HepG2 (cell line): ENCODE data around the gene EARS2. TPM values are rescaled to one million over a fixed set of nuclear protein-coding genes. Genes with fewer than 3 reads are reported as not detected.

Source experiments
- CBX1 ChIP-seq: IDR thresholded peaks from one replicate; pipeline ENCODE4 v1.6.1; 2016; ENCODE audit warnings: antibody characterized with exemption, low read depth
- RXRA ChIP-seq: sonication (generic); formaldehyde crosslinking; IDR thresholded peaks from 2 replicates; pipeline ENCODE4 v1.5.1; 2020; ENCODE audit warnings: missing genetic modification reagents
- SP1 ChIP-seq, 2 experiments: fragments of 450-650 bp in 1 of 2; sonication (generic) in 1 of 2; formaldehyde crosslinking in 1 of 2; IDR thresholded peaks; 2 replicates each; pipeline versions ENCODE4 v1.4.0 to v1.6.1; 2016 to 2020; ENCODE audit warnings: missing genetic modification reagents in 1 of 2
- SP4 ChIP-seq: sonication (generic); formaldehyde crosslinking; IDR thresholded peaks from 2 replicates; pipeline ENCODE4 v1.8.1; 2023; ENCODE audit warnings: mild to moderate bottlenecking, missing genetic modification reagents
- SRSF9 ChIP-seq: fragments of 200-400 bp; formaldehyde crosslinking; IDR thresholded peaks from 2 replicates; pipeline ENCODE4 v1.6.1; 2018; ENCODE audit warnings: borderline replicate concordance, mild to moderate bottlenecking, low read depth, low read length; ENCODE audit not compliant: insufficient read depth, poor library complexity, severe bottlenecking
- SRY ChIP-seq: sonication (generic); formaldehyde crosslinking; IDR thresholded peaks from 2 replicates; pipeline ENCODE4 v1.8.0; 2022; ENCODE audit warnings: mild to moderate bottlenecking, missing genetic modification reagents
- ZNF230 ChIP-seq: sonication (generic); formaldehyde crosslinking; IDR thresholded peaks from 2 replicates; pipeline ENCODE4 v1.4.0; 2020; ENCODE audit warnings: mild to moderate bottlenecking, missing genetic modification reagents
- polyA plus RNA-seq, 8 experiments: library from polyadenylated mRNA; depleted of rRNA in 3 of 8; stranded (reverse) in 7 of 8; unstranded in 1 of 8; fragments of >200 nt; fragmentation: Illumina TruSeq in 4 of 8; extraction: Trizol in 4 of 8; gene quantifications; 2 replicates each; pipeline versions ENCODE4 v1.2.1 to v1.2.3, GENCODE V29; 2011 to 2016; ENCODE audit warnings: low read depth in 4 of 8, missing spikeins in 1 of 8, mixed read lengths in 1 of 8; ENCODE audit not compliant: insufficient read depth in 1 of 8
- total RNA-seq, 5 experiments: library from RNA; depleted of rRNA; stranded (reverse); fragments of >200 nt; fragmentation: Illumina TruSeq; extraction: Trizol; gene quantifications; 2 replicates each; pipeline ENCODE4 v1.2.3, GENCODE V29; 2016; ENCODE audit warnings: low read depth in 1 of 5
- TF ChIP-seq, protein P1 (sequence below), 2 experiments: sonication (generic) in 1 of 2; formaldehyde crosslinking in 1 of 2; IDR thresholded peaks; 2 replicates each; pipeline versions ENCODE4 v1.4.0 to v1.6.1; 2016 to 2020; ENCODE audit warnings: borderline replicate concordance in 1 of 2, low read depth in 1 of 2, mild to moderate bottlenecking in 1 of 2, missing genetic modification reagents in 1 of 2
- TF ChIP-seq, protein P2 (sequence below): sonication (generic); formaldehyde crosslinking; IDR thresholded peaks from 2 replicates; pipeline ENCODE4 v1.4.0; 2020; ENCODE audit warnings: missing genetic modification reagents
- TF ChIP-seq, protein P3 (sequence below): sonication (generic); formaldehyde crosslinking; IDR thresholded peaks from 2 replicates; pipeline ENCODE4 v1.4.0; 2020; ENCODE audit warnings: mild to moderate bottlenecking, missing genetic modification reagents
- TF ChIP-seq, protein P4 (sequence below): sonication (generic); formaldehyde crosslinking; IDR thresholded peaks from 2 replicates; pipeline ENCODE4 v1.5.1; 2020; ENCODE audit warnings: mild to moderate bottlenecking, missing genetic modification reagents, borderline replicate concordance

EARS2 gene
- total and polyA plus RNA-seq, 2 of the 13 experiments (the other 11 are each of a cell fraction or from before 2014, with no cell fraction given) = 49.4 to 80.4 TPM

DNA sequence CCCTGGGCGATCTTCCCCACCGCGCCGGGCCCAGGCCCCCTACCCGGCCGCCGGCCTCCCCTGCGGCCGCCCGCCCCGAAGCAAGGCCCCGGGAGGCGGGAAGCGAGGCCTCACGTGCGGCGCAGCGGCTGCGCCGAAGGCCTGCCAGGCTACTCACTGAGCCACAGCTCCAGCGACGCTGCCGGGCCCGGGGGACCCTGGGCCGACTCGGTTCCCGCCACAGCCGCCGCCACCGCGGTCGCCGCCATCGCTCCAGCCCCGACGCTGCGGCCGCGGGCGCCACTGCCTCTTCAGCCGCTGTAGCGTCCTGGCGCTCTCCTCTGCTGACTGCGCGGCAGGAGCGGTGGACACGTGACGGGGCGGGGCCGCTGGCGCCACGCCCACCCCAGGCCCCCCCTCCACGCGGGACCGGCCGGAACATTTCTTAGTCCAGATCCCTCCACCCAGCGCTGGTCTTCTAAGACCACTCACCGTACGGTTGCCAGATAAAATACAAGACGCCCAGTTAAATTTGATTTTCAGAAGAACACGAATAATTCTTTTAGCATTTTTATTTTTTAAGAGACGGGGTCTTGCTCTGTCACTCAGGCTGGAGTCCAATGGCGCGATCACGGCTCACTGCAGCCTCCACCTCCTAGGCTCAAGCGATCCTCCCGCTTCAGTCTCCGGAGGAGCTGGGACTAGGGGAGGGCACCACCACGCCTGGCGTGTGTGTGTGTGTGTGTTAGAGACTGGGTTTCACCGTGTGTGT is 46.8 kb downstream of the EARS2 start, which contains the start of gene GGA2 (continued):
- TF ChIP-seq, protein P1, sequence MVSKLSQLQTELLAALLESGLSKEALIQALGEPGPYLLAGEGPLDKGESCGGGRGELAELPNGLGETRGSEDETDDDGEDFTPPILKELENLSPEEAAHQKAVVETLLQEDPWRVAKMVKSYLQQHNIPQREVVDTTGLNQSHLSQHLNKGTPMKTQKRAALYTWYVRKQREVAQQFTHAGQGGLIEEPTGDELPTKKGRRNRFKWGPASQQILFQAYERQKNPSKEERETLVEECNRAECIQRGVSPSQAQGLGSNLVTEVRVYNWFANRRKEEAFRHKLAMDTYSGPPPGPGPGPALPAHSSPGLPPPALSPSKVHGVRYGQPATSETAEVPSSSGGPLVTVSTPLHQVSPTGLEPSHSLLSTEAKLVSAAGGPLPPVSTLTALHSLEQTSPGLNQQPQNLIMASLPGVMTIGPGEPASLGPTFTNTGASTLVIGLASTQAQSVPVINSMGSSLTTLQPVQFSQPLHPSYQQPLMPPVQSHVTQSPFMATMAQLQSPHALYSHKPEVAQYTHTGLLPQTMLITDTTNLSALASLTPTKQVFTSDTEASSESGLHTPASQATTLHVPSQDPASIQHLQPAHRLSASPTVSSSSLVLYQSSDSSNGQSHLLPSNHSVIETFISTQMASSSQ (IDR thresholded peaks at IDR 0.05; ENCODE audit: low read depth) = no peak
- TF ChIP-seq, protein P1 (CRISPR knock-in tag; IDR thresholded peaks at IDR 0.05; ENCODE audit: borderline replicate concordance) = peak; percentile 87
- TF ChIP-seq, protein P2, sequence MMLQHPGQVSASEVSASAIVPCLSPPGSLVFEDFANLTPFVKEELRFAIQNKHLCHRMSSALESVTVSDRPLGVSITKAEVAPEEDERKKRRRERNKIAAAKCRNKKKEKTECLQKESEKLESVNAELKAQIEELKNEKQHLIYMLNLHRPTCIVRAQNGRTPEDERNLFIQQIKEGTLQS (CRISPR knock-in tag) = peak; percentile 70
- TF ChIP-seq SP4 (peak; percentile 99), RXRA (no peak; the same call in 1 of the 2 replicates), SRY (CRISPR knock-in tag) (peak; percentile 93; the same call in 1 of the 2 replicates), CBX1 (no peak), ZNF230 (CRISPR knock-in tag) (peak; percentile 90; the same call in 1 of the 2 replicates), SP1 (IDR thresholded peaks at IDR 0.05) (peak; percentile 87), SP1 (CRISPR knock-in tag; IDR thresholded peaks at IDR 0.05) (peak; percentile 100), SRSF9 (no peak)
- TF ChIP-seq, protein P3, sequence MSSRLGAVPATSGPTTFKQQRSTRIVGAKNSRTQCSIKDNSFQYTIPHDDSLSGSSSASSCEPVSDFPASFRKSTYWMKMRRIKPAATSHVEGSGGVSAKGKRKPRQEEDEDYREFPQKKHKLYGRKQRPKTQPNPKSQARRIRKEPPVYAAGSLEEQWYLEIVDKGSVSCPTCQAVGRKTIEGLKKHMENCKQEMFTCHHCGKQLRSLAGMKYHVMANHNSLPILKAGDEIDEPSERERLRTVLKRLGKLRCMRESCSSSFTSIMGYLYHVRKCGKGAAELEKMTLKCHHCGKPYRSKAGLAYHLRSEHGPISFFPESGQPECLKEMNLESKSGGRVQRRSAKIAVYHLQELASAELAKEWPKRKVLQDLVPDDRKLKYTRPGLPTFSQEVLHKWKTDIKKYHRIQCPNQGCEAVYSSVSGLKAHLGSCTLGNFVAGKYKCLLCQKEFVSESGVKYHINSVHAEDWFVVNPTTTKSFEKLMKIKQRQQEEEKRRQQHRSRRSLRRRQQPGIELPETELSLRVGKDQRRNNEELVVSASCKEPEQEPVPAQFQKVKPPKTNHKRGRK (CRISPR knock-in tag) = no peak
- TF ChIP-seq, protein P4, sequence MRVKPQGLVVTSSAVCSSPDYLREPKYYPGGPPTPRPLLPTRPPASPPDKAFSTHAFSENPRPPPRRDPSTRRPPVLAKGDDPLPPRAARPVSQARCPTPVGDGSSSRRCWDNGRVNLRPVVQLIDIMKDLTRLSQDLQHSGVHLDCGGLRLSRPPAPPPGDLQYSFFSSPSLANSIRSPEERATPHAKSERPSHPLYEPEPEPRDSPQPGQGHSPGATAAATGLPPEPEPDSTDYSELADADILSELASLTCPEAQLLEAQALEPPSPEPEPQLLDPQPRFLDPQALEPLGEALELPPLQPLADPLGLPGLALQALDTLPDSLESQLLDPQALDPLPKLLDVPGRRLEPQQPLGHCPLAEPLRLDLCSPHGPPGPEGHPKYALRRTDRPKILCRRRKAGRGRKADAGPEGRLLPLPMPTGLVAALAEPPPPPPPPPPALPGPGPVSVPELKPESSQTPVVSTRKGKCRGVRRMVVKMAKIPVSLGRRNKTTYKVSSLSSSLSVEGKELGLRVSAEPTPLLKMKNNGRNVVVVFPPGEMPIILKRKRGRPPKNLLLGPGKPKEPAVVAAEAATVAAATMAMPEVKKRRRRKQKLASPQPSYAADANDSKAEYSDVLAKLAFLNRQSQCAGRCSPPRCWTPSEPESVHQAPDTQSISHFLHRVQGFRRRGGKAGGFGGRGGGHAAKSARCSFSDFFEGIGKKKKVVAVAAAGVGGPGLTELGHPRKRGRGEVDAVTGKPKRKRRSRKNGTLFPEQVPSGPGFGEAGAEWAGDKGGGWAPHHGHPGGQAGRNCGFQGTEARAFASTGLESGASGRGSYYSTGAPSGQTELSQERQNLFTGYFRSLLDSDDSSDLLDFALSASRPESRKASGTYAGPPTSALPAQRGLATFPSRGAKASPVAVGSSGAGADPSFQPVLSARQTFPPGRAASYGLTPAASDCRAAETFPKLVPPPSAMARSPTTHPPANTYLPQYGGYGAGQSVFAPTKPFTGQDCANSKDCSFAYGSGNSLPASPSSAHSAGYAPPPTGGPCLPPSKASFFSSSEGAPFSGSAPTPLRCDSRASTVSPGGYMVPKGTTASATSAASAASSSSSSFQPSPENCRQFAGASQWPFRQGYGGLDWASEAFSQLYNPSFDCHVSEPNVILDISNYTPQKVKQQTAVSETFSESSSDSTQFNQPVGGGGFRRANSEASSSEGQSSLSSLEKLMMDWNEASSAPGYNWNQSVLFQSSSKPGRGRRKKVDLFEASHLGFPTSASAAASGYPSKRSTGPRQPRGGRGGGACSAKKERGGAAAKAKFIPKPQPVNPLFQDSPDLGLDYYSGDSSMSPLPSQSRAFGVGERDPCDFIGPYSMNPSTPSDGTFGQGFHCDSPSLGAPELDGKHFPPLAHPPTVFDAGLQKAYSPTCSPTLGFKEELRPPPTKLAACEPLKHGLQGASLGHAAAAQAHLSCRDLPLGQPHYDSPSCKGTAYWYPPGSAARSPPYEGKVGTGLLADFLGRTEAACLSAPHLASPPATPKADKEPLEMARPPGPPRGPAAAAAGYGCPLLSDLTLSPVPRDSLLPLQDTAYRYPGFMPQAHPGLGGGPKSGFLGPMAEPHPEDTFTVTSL (CRISPR knock-in tag) = no peak; the same call in 1 of the 2 replicates
